GM12801 (cell line): ENCODE data around the gene COL15A1.

ENCODE experiments used
- CTCF ChIP-seq: IDR thresholded peaks from one replicate; pipeline ENCODE4 v1.5.1; 2011; ENCODE audit warnings: control low read depth; ENCODE audit not compliant: insufficient read length; ENCODE audit errors: extremely low read depth

Gene COL15A1

GRCh38 chr9:99025616-99026270, 82.0 kb downstream of the COL15A1 start:
- no peak for TF ChIP-seq CTCF

GRCh38 chr9:99026271-99026955, 82.7 kb downstream of the COL15A1 start:
- no peak for TF ChIP-seq CTCF

- TF ChIP-seq CTCF = no peak
Observed at GRCh38 chr9:99026956-99027298, 83.2 kb downstream of the COL15A1 start.

GRCh38 chr9:99027443-99027842, 83.7 kb downstream of the COL15A1 start:
- no peak for TF ChIP-seq CTCF

- TF ChIP-seq CTCF = no peak
Observed at GRCh38 chr9:99029083-99029645, 85.5 kb downstream of the COL15A1 start.

- TF ChIP-seq CTCF = no peak
Observed at GRCh38 chr9:99030092-99030511, 86.4 kb downstream of the COL15A1 start.

- TF ChIP-seq CTCF = no peak
Observed at GRCh38 chr9:99030610-99031109, 87.0 kb downstream of the COL15A1 start.
